IMR-90 (cell line): ENCODE measurements around the gene ATP12A. TPM values are rescaled to one million over a fixed set of nuclear protein-coding genes. Genes with fewer than 3 reads are reported as not detected.

Experiments
- ATAC-seq: fragments of 200-7000 bp; cut with Tn5 transposase; 2 replicates; pipeline ENCODE4 v1.9.1; 2020; ENCODE audit warnings: low read depth, mild to moderate bottlenecking, moderate library complexity
- BruUV-seq: library from RNA; stranded (reverse); fragments of 400-500 nt; replicated peaks from 2 replicates; lab custom pipeline; 2021; lab: Mats Ljungman, UMichigan
- CTCF ChIA-PET: fragments of 300-600 bp; formaldehyde crosslinking; extraction: SDS; loops from one replicate; lab custom pipeline; 2021; ENCODE audit warnings: antibody characterized with exemption; lab: Yijun Ruan, JAX
- POLR2A ChIA-PET: fragments of 300-600 bp; sonication (Branson Sonifier 250); formaldehyde crosslinking; loops from one replicate; lab custom pipeline; 2022; ENCODE audit warnings: antibody characterized with exemption; ENCODE audit not compliant: unreplicated experiment; lab: Charles Lee
- DNase-seq: peaks from one replicate; pipeline ENCODE4 v3.0.0; 2013
- H2AFZ ChIP-seq: replicated peaks from 2 replicates; pipeline ENCODE3; 2013; ENCODE audit warnings: low read length, mild to moderate bottlenecking; ENCODE audit not compliant: poor library complexity
- H2AK5ac ChIP-seq: 2 replicates; pipeline ENCODE4 v1.6.1; 2013; ENCODE audit warnings: low read depth, low read length, inconsistent platforms
- H2AK9ac ChIP-seq: replicated peaks from 2 replicates; pipeline ENCODE3; 2013; ENCODE audit warnings: mild to moderate bottlenecking, low read depth, low read length, moderate library complexity; ENCODE audit not compliant: poor library complexity
- H2BK120ac ChIP-seq: 2 replicates; pipeline ENCODE4 v1.6.1; 2013; ENCODE audit warnings: low read depth, low read length, inconsistent platforms
- H2BK15ac ChIP-seq: 3 replicates; pipeline ENCODE4 v1.6.1; 2013; ENCODE audit warnings: low read depth, low read length, inconsistent platforms
- H2BK20ac ChIP-seq: 2 replicates; pipeline ENCODE4 v1.6.1; 2013; ENCODE audit warnings: low read depth, mild to moderate bottlenecking, inconsistent platforms, low read length, moderate library complexity
- H2BK5ac ChIP-seq: 2 replicates; pipeline ENCODE4 v1.6.1; 2013; ENCODE audit warnings: mild to moderate bottlenecking, low read depth, low read length, inconsistent platforms; ENCODE audit not compliant: poor library complexity, severe bottlenecking
- H3K14ac ChIP-seq: replicated peaks from 2 replicates; pipeline ENCODE4 v1.6.1; 2013; ENCODE audit warnings: low read depth, low read length, inconsistent platforms
- H3K18ac ChIP-seq: 2 replicates; pipeline ENCODE4 v1.6.1; 2013; ENCODE audit warnings: low read depth, low read length, control low read depth
- H3K23ac ChIP-seq: 2 replicates; pipeline ENCODE4 v1.6.1; 2013; ENCODE audit warnings: low read depth, low read length, inconsistent platforms
- H3K27ac ChIP-seq: 2 replicates; pipeline ENCODE4 v1.5.1; 2013; ENCODE audit warnings: mild to moderate bottlenecking, control low read depth, low read length; ENCODE audit not compliant: insufficient read depth
- H3K27me3 ChIP-seq: 2 replicates; pipeline ENCODE4 v1.6.1; 2013; ENCODE audit warnings: low read length; ENCODE audit not compliant: control insufficient read depth, insufficient read depth
- H3K36me3 ChIP-seq: 2 replicates; pipeline ENCODE4 v1.6.1; 2013; ENCODE audit warnings: low read length, mixed read lengths; ENCODE audit not compliant: control insufficient read depth, insufficient read depth
- H3K4ac ChIP-seq: 2 replicates; pipeline ENCODE4 v1.6.1; 2013; ENCODE audit warnings: low read depth, low read length, inconsistent platforms
- H3K4me1 ChIP-seq: 2 replicates; pipeline ENCODE4 v1.6.1; 2013; ENCODE audit warnings: low read length, mixed read lengths; ENCODE audit not compliant: control insufficient read depth, insufficient read depth
- H3K4me2 ChIP-seq: 2 replicates; pipeline ENCODE4 v1.6.1; 2013; ENCODE audit warnings: low read depth, mild to moderate bottlenecking, control low read depth, low read length, moderate library complexity
- H3K4me3 ChIP-seq: 2 replicates; pipeline ENCODE4 v1.5.1; 2013; ENCODE audit warnings: low read depth, mild to moderate bottlenecking, control low read depth, low read length, moderate library complexity; ENCODE audit not compliant: insufficient read depth
- H3K56ac ChIP-seq: 2 replicates; pipeline ENCODE4 v1.6.1; 2013; ENCODE audit warnings: low read length, inconsistent platforms; ENCODE audit not compliant: insufficient read depth; ENCODE audit errors: extremely low read depth
- H3K79me1 ChIP-seq, 2 experiments: 2 replicates each; pipeline ENCODE4 v1.6.1; 2013; ENCODE audit warnings: low read length in 2 of 2, inconsistent platforms in 1 of 2, low read depth in 1 of 2
- H3K9ac ChIP-seq: 2 replicates; pipeline ENCODE4 v1.6.1; 2013; ENCODE audit warnings: low read depth, low read length, control low read depth
- H3K9me1 ChIP-seq: 2 replicates; pipeline ENCODE4 v1.6.1; 2013; ENCODE audit warnings: low read length, inconsistent platforms; ENCODE audit not compliant: insufficient read depth
- H3K9me3 ChIP-seq: 2 replicates; pipeline ENCODE4 v1.6.1; 2013; ENCODE audit warnings: low read length; ENCODE audit not compliant: control insufficient read depth, insufficient read depth
- H4K20me1 ChIP-seq: 2 replicates; pipeline ENCODE4 v1.6.1; 2013; ENCODE audit warnings: low read length, inconsistent platforms; ENCODE audit not compliant: insufficient read depth
- H4K5ac ChIP-seq: 2 replicates; pipeline ENCODE4 v1.6.1; 2013; ENCODE audit warnings: mild to moderate bottlenecking, low read depth, low read length, control low read depth
- H4K8ac ChIP-seq, 2 experiments: 2 replicates each; pipeline ENCODE4 v1.6.1; 2013; ENCODE audit warnings: low read depth in 2 of 2, low read length in 2 of 2, control low read depth in 1 of 2, inconsistent platforms in 1 of 2
- H4K91ac ChIP-seq: 2 replicates; pipeline ENCODE4 v1.6.1; 2013; ENCODE audit warnings: low read depth, low read length, inconsistent platforms; ENCODE audit not compliant: insufficient read depth
- BHLHE40 ChIP-seq: fragments of 150-350 bp; IDR thresholded peaks from 2 replicates; pipeline ENCODE4 v1.6.1; 2016; ENCODE audit warnings: mild to moderate bottlenecking, low read depth, low read length
- CHD1 ChIP-seq: IDR thresholded peaks from 2 replicates; pipeline ENCODE4 v1.6.1; 2012; ENCODE audit warnings: low read depth, low read length, improper control_type of control experiment
- FOS ChIP-seq: fragments of 150-350 bp; IDR thresholded peaks from 2 replicates; pipeline ENCODE4 v1.6.1; 2016; ENCODE audit warnings: low read depth, low read length
- MAFK ChIP-seq: IDR thresholded peaks from 2 replicates; pipeline ENCODE4 v1.6.1; 2012; ENCODE audit warnings: low read depth, low read length, improper control_type of control experiment
- MAZ ChIP-seq: IDR thresholded peaks from 2 replicates; pipeline ENCODE4 v1.6.1; 2012; ENCODE audit warnings: low read depth, mild to moderate bottlenecking, low read length, improper control_type of control experiment, moderate library complexity, borderline replicate concordance
- MXI1 ChIP-seq: IDR thresholded peaks from 2 replicates; pipeline ENCODE4 v1.6.1; 2012; ENCODE audit warnings: low read depth, mild to moderate bottlenecking, low read length, moderate library complexity, borderline replicate concordance
- NFE2L2 ChIP-seq: fragments of 150-350 bp; IDR thresholded peaks from 2 replicates; pipeline ENCODE4 v1.6.1; 2016; ENCODE audit warnings: low read depth, mild to moderate bottlenecking, low read length
- POLR2A ChIP-seq: IDR thresholded peaks from 2 replicates; pipeline ENCODE4 v1.6.1; 2012; ENCODE audit warnings: mild to moderate bottlenecking, low read depth, low read length
- RAD21 ChIP-seq: IDR thresholded peaks from 2 replicates; pipeline ENCODE4 v1.6.1; 2012; ENCODE audit warnings: low read length, improper control_type of control experiment
- RCOR1 ChIP-seq: IDR thresholded peaks from 2 replicates; pipeline ENCODE4 v1.6.1; 2012; ENCODE audit warnings: mild to moderate bottlenecking, low read length, improper control_type of control experiment; ENCODE audit not compliant: insufficient replicate concordance
- RFX5 ChIP-seq: IDR thresholded peaks from 2 replicates; pipeline ENCODE4 v1.8.0; 2012; ENCODE audit warnings: low read depth, mild to moderate bottlenecking, low read length, moderate library complexity
- SMC3 ChIP-seq: fragments of 150-350 bp; IDR thresholded peaks from 2 replicates; pipeline ENCODE4 v1.6.1; 2016; ENCODE audit warnings: low read depth, mild to moderate bottlenecking, antibody characterized with exemption, low read length, moderate library complexity
- WGBS, 2 experiments: methylation state at CpG; one replicate each; pipeline versions ENCODE4 v1.1.5 to v1.1.7; 2013; ENCODE audit warnings: missing lambda C conversion rate in 2 of 2; ENCODE audit not compliant: insufficient read length in 1 of 2; ENCODE audit errors: extremely low coverage in 2 of 2; 5-methylcytosine and 5-hydroxymethylcytosine counted together
- dilution Hi-C: fragments of 300-500 bp; cut with HindIII; formaldehyde crosslinking; loops from one replicate; pipeline ENCODE4 v1.14.3; 2018; ENCODE audit warnings: low sequenced_read_pairs; ENCODE audit not compliant: unreplicated experiment
- in situ Hi-C: fragments of 300-500 bp; cut with MboI; formaldehyde crosslinking; loops from 3 replicates; pipeline ENCODE4 v1.14.3; 2019; ENCODE audit warnings: low sequenced_read_pairs, inconsistent platforms, mixed read lengths
- intact Hi-C: fragments of 100-400 bp; cut with micrococcal nuclease; formaldehyde crosslinking; loops from 2 replicates; pipeline ENCODE4 v1.10.0; 2022
- polyA plus RNA-seq, 3 experiments: library from polyadenylated mRNA; depleted of rRNA; stranded (reverse); fragments of >200 nt; gene quantifications; 2 replicates each; pipeline ENCODE4 v1.2.3, GENCODE V29; 2012; ENCODE audit warnings: low replicate concordance in 1 of 3
- total RNA-seq: library from RNA; depleted of rRNA; stranded (reverse); fragments of >200 nt; gene quantifications from 2 replicates; pipeline ENCODE4 v1.2.3, GENCODE V29; 2012
- TF ChIP-seq, protein P1 (sequence below): conservative IDR thresholded peaks from 2 replicates; pipeline ENCODE4 v1.5.1; 2012; ENCODE audit warnings: mild to moderate bottlenecking, low read depth, low read length, improper control_type of control experiment
- TF ChIP-seq, protein P2 (sequence below): fragments of 150-350 bp; IDR thresholded peaks from 2 replicates; pipeline ENCODE4 v1.6.1; 2017; ENCODE audit warnings: mild to moderate bottlenecking, antibody characterized with exemption, low read length, low read depth
- TF ChIP-seq, protein P3 (sequence below): fragments of 150-350 bp; IDR thresholded peaks from 2 replicates; pipeline ENCODE4 v1.6.1; 2016; ENCODE audit warnings: low read depth, mild to moderate bottlenecking, low read length, moderate library complexity, borderline replicate concordance

Gene ATP12A
- total and polyA plus RNA-seq, 2 of the 4 experiments (the other 2 are of a cell fraction) = not detected

DNA sequence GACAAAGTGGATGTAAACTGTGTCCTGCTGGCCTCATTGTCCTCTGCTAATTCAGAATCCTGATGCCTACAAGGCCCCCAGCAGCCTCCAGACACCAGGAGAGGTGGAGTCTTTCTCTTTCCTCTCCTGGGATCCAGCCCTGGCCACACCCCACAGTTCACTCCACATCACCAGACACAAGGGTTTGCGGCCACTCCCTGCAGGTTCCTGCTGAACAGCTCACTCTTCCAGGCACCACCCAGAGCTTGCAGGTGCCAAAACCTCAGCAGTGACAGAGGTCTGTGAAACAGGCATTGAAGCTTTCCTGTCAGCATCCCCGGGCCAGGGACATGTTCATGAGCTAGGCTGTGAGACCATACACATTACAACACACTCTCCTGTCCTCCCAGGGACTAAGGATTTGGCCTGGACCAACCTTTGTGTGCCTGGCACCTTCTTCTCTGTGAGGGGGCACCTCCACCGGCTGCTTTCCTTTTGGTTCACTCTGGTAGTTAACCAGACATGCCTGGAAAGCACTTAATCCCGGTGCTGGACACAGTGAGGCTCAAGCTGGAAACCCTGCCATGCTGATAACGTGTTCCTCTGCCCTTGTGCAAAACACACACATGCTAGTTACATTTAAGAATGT lies 11.1 kb upstream of the ATP12A start:
- no peak overlapping the region for H2BK15ac ChIP-seq
- in situ Hi-C loops (no loop called here), intact Hi-C loops (no loop called here), dilution Hi-C loops (no loop called here)
- no peaks in the 10 kb centered on the region for H3K9me1 ChIP-seq
- H3K79me1 ChIP-seq = no peaks in the 10 kb centered on the region
- H4K20me1 ChIP-seq = no peaks in the 10 kb centered on the region
- no peak overlapping the region for H2BK5ac ChIP-seq
- ChIA-PET POLR2A (no interaction called here), CTCF (no interaction called here)
- H3K36me3 ChIP-seq = no peaks in the 10 kb centered on the region
- no peak overlapping the region for H2BK120ac ChIP-seq
- H3K4me3 ChIP-seq = no peak overlapping the region
- no peak overlapping the region for H4K5ac ChIP-seq
- H3K4me2 ChIP-seq = no peak overlapping the region
- H4K8ac ChIP-seq = no peak overlapping the region
- no peak overlapping the region for H2BK20ac ChIP-seq
- TF ChIP-seq SMC3 (no peak), FOS (no peak), MAZ (no peak), NFE2L2 (no peak), RCOR1 (no peak), CHD1 (no peak), MAFK (no peak), RAD21 (no peak), MXI1 (no peak), BHLHE40 (no peak), RFX5 (no peak), POLR2A (no peak)
- TF ChIP-seq, protein P1, sequence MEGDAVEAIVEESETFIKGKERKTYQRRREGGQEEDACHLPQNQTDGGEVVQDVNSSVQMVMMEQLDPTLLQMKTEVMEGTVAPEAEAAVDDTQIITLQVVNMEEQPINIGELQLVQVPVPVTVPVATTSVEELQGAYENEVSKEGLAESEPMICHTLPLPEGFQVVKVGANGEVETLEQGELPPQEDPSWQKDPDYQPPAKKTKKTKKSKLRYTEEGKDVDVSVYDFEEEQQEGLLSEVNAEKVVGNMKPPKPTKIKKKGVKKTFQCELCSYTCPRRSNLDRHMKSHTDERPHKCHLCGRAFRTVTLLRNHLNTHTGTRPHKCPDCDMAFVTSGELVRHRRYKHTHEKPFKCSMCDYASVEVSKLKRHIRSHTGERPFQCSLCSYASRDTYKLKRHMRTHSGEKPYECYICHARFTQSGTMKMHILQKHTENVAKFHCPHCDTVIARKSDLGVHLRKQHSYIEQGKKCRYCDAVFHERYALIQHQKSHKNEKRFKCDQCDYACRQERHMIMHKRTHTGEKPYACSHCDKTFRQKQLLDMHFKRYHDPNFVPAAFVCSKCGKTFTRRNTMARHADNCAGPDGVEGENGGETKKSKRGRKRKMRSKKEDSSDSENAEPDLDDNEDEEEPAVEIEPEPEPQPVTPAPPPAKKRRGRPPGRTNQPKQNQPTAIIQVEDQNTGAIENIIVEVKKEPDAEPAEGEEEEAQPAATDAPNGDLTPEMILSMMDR = no peak
- TF ChIP-seq, protein P2, sequence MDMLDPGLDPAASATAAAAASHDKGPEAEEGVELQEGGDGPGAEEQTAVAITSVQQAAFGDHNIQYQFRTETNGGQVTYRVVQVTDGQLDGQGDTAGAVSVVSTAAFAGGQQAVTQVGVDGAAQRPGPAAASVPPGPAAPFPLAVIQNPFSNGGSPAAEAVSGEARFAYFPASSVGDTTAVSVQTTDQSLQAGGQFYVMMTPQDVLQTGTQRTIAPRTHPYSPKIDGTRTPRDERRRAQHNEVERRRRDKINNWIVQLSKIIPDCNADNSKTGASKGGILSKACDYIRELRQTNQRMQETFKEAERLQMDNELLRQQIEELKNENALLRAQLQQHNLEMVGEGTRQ = no peak
- TF ChIP-seq, protein P3, sequence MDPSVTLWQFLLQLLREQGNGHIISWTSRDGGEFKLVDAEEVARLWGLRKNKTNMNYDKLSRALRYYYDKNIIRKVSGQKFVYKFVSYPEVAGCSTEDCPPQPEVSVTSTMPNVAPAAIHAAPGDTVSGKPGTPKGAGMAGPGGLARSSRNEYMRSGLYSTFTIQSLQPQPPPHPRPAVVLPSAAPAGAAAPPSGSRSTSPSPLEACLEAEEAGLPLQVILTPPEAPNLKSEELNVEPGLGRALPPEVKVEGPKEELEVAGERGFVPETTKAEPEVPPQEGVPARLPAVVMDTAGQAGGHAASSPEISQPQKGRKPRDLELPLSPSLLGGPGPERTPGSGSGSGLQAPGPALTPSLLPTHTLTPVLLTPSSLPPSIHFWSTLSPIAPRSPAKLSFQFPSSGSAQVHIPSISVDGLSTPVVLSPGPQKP = no peak
- ATAC-seq = no peak
- H3K27me3 ChIP-seq = peaks cover 7% of the 10 kb centered on the region
- no peak overlapping the region for H3K18ac ChIP-seq
- BruUV-seq = no TSS peak
- H3K56ac ChIP-seq = no peak overlapping the region
- no peak overlapping the region for H2AK5ac ChIP-seq
- H3K27ac ChIP-seq = no peak overlapping the region
- 68% methylated on average over 2 of the region's 5 CpGs; no CpG with 5 or more reads in 1 of the 2 experiments for WGBS, 2 experiments
- no peak overlapping the region for H2AFZ ChIP-seq
- no peak overlapping the region for H2AK9ac ChIP-seq
- no peak overlapping the region for H3K9ac ChIP-seq
- DNase-seq = no peak
- no peak overlapping the region for H3K23ac ChIP-seq
- H3K4ac ChIP-seq = no peak overlapping the region
- no peaks in the 10 kb centered on the region for H3K4me1 ChIP-seq
- H3K14ac ChIP-seq = no peak overlapping the region
- no peaks in the 10 kb centered on the region for H3K9me3 ChIP-seq
- H4K91ac ChIP-seq = no peak overlapping the region
